ENCODE measurements around the gene IGF1R. TPM values are rescaled to one million over a fixed set of nuclear protein-coding genes. Genes with fewer than 3 reads are reported as not detected.

Gene IGF1R
- total and polyA plus RNA-seq, 4 donors = 5.9 to 154 (median 27.6) TPM

DNA sequence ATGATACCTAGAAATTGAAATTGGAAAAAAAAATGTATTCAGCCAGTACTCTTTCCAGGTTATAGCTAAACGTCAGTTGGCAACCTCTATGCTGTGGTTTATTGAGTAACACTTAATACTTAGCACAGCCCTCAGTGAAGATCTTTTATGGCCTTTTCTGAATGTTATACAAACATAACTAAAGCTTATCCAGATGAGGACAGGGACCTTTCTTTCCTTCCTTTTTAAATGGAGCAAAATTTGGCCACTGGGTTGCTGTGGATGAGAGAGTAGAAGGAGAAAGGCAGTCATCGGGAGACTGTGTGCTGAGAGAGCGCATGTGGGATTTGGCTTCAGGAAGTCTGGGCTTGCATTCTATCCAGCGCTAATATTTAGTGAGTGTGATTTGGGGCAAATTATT lies 36.1 kb downstream of the IGF1R start:
- ATAC-seq (ENCODE audit: insufficient read depth, low FRiP score) (peak; percentile 17), DNase-seq (peak; percentile 29 to 73 (median 70))
- Histone ChIP-seq H3K27ac (ENCODE audit: low read depth in 1 of 2, low read length in 1 of 2) (no peak overlapping the region), H3K4me3 (no peak overlapping the region), H3K27me3 (ENCODE audit: control insufficient read depth in 3 of 3, insufficient read depth in 3 of 3, low read length in 2 of 3) (no peaks in the 10 kb centered on the region), H3K4me1 (ENCODE audit: control insufficient read depth in 5 of 5, insufficient read depth in 5 of 5, low read length in 5 of 5) (peaks cover 26 to 39% (median 30%) of the 10 kb centered on the region in 5 donors), H3K9me3 (ENCODE audit: control insufficient read depth in 4 of 4, insufficient read depth in 3 of 4, low read length in 3 of 4) (no peaks in the 10 kb centered on the region), H3K36me3 (ENCODE audit: control insufficient read depth in 4 of 4, insufficient read depth in 4 of 4, low read length in 4 of 4) (no peaks in the 10 kb centered on the region), H3K9ac (ENCODE audit: insufficient read depth in 1 of 2, low read length in 2 of 2) (peak overlapping the region in 1 of 2 donors; percentile 54)
- TF ChIP-seq, protein P1, sequence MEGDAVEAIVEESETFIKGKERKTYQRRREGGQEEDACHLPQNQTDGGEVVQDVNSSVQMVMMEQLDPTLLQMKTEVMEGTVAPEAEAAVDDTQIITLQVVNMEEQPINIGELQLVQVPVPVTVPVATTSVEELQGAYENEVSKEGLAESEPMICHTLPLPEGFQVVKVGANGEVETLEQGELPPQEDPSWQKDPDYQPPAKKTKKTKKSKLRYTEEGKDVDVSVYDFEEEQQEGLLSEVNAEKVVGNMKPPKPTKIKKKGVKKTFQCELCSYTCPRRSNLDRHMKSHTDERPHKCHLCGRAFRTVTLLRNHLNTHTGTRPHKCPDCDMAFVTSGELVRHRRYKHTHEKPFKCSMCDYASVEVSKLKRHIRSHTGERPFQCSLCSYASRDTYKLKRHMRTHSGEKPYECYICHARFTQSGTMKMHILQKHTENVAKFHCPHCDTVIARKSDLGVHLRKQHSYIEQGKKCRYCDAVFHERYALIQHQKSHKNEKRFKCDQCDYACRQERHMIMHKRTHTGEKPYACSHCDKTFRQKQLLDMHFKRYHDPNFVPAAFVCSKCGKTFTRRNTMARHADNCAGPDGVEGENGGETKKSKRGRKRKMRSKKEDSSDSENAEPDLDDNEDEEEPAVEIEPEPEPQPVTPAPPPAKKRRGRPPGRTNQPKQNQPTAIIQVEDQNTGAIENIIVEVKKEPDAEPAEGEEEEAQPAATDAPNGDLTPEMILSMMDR (IDR thresholded peaks at IDR 0.05; ENCODE audit: control extremely low read depth, extremely low read depth) = no peak
- WGBS, 2 donors = 24 to 38% methylated on average over 4 of the region's 4 CpGs

- Histone ChIP-seq H3K9me3 (ENCODE audit: control insufficient read depth in 4 of 4, insufficient read depth in 3 of 4, low read length in 3 of 4) (no peaks in the 10 kb centered on the region), H3K27ac (ENCODE audit: low read depth in 1 of 2, low read length in 1 of 2) (no peak overlapping the region), H3K4me3 (no peak overlapping the region), H3K9ac (ENCODE audit: insufficient read depth in 1 of 2, low read length in 2 of 2) (no peak overlapping the region), H3K27me3 (ENCODE audit: control insufficient read depth in 3 of 3, insufficient read depth in 3 of 3, low read length in 2 of 3) (no peaks in the 10 kb centered on the region), H3K36me3 (ENCODE audit: control insufficient read depth in 4 of 4, insufficient read depth in 4 of 4, low read length in 4 of 4) (no peaks in the 10 kb centered on the region), H3K4me1 (ENCODE audit: control insufficient read depth in 5 of 5, insufficient read depth in 5 of 5, low read length in 5 of 5) (peaks cover 28 to 44% (median 30%) of the 10 kb centered on the region in 5 donors)
- no peak for ATAC-seq (ENCODE audit: insufficient read depth, low FRiP score)
- WGBS, 2 donors = 81 to 84% methylated on average over 5 of the region's 5 CpGs
- TF ChIP-seq, protein P1 (IDR thresholded peaks at IDR 0.05; ENCODE audit: control extremely low read depth, extremely low read depth) = no peak
- no peak for DNase-seq
Observed at GRCh38 chr15:98684995-98685525, 36.7 kb downstream of the IGF1R start.

- TF ChIP-seq, protein P1 (IDR thresholded peaks at IDR 0.05; ENCODE audit: control extremely low read depth, extremely low read depth) = no peak
- ATAC-seq (ENCODE audit: insufficient read depth, low FRiP score) (no peak), DNase-seq (no peak)
- no peak overlapping the region for H3K4me3 ChIP-seq
- H3K9me3 ChIP-seq (ENCODE audit: control insufficient read depth in 4 of 4, insufficient read depth in 3 of 4, low read length in 3 of 4) = no peaks in the 10 kb centered on the region
- peaks cover 28 to 50% (median 33%) of the 10 kb centered on the region in 5 donors for H3K4me1 ChIP-seq (ENCODE audit: control insufficient read depth in 5 of 5, insufficient read depth in 5 of 5, low read length in 5 of 5)
- no peak overlapping the region for H3K9ac ChIP-seq (ENCODE audit: insufficient read depth in 1 of 2, low read length in 2 of 2)
- 95% methylated on average over 5 of the region's 5 CpGs for WGBS, 2 donors
- no peak overlapping the region for H3K27ac ChIP-seq (ENCODE audit: low read depth in 1 of 2, low read length in 1 of 2)
- H3K27me3 ChIP-seq (ENCODE audit: control insufficient read depth in 3 of 3, insufficient read depth in 3 of 3, low read length in 2 of 3) = no peaks in the 10 kb centered on the region
- no peaks in the 10 kb centered on the region for H3K36me3 ChIP-seq (ENCODE audit: control insufficient read depth in 4 of 4, insufficient read depth in 4 of 4, low read length in 4 of 4)
Observed at GRCh38 chr15:98686983-98687382, 38.6 kb downstream of the IGF1R start.

DNA sequence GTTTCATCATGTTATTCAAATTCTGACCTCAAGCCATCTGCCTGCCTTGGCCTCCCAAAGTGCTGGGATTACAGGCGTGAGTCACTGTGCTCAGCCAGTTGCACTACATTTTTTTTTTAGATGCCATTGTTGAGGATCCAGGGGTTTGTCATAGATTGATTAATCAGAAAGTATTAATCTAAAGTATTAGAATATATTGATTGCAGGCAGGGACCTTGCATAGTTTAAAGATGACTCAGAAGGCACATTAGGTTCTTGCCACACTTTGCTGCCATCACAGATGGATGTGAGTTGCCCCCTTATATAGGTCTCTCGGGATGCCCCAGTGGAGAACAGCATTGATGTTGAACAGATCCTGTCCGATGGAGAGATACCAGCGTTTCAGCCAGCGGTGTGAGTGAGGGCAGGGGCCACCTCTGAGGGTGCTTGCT lies 41.1 kb downstream of the IGF1R start:
- Histone ChIP-seq H3K4me1 (ENCODE audit: control insufficient read depth in 5 of 5, insufficient read depth in 5 of 5, low read length in 5 of 5) (peaks cover 18 to 38% (median 22%) of the 10 kb centered on the region in 5 donors), H3K9ac (ENCODE audit: insufficient read depth in 1 of 2, low read length in 2 of 2) (no peak overlapping the region), H3K27me3 (ENCODE audit: control insufficient read depth in 3 of 3, insufficient read depth in 3 of 3, low read length in 2 of 3) (no peaks in the 10 kb centered on the region), H3K27ac (ENCODE audit: low read depth in 1 of 2, low read length in 1 of 2) (no peak overlapping the region), H3K9me3 (ENCODE audit: control insufficient read depth in 4 of 4, insufficient read depth in 3 of 4, low read length in 3 of 4) (no peaks in the 10 kb centered on the region), H3K36me3 (ENCODE audit: control insufficient read depth in 4 of 4, insufficient read depth in 4 of 4, low read length in 4 of 4) (no peaks in the 10 kb centered on the region), H3K4me3 (no peak overlapping the region)
- WGBS, 2 donors = 88 to 92% methylated on average over 5 of the region's 5 CpGs
- TF ChIP-seq, protein P1 (IDR thresholded peaks at IDR 0.05; ENCODE audit: control extremely low read depth, extremely low read depth) = no peak
- DNase-seq (no peak), ATAC-seq (ENCODE audit: insufficient read depth, low FRiP score) (no peak)

All from lung (tissue), 12 donors.